SJSA1 (cell line): ENCODE measurements around the gene CDK19. TPM values are rescaled to one million over a fixed set of nuclear protein-coding genes. Genes with fewer than 3 reads are reported as not detected.
"Not testable (repeated sequence)": the region's sequence is repeated elsewhere in the genome, so short reads cannot be mapped to it uniquely, and the experiment has no call there.

Experiments used
- DNase-seq, 2 experiments: peaks; one replicate each; pipeline ENCODE4 v3.0.0-alpha.2; 2015 to 2020; ENCODE audit warnings: low spot score in 2 of 2, low read depth in 1 of 2
- H3K27ac ChIP-seq: fragments of 250-450 bp; sonication (Bioruptor Pico); 2 replicates; pipeline ENCODE4 v1.5.1; 2020; ENCODE audit warnings: mild to moderate bottlenecking, moderate library complexity
- H3K27me3 ChIP-seq: fragments of 250-450 bp; sonication (Bioruptor Pico); replicated peaks from 2 replicates; pipeline ENCODE4 v1.5.1; 2020; ENCODE audit warnings: mild to moderate bottlenecking, moderate library complexity
- H3K36me3 ChIP-seq: fragments of 250-450 bp; sonication (Bioruptor Pico); 2 replicates; pipeline ENCODE4 v1.5.1; 2020; ENCODE audit warnings: mild to moderate bottlenecking
- H3K4me1 ChIP-seq: fragments of 250-450 bp; sonication (Bioruptor Pico); replicated peaks from 2 replicates; pipeline ENCODE4 v1.6.1; 2021; ENCODE audit warnings: mild to moderate bottlenecking
- H3K4me3 ChIP-seq: fragments of 250-450 bp; sonication (Bioruptor Pico); 2 replicates; pipeline ENCODE4 v1.5.1; 2020; ENCODE audit warnings: mild to moderate bottlenecking
- H3K9me3 ChIP-seq: fragments of 250-450 bp; sonication (Bioruptor Pico); replicated peaks from 2 replicates; pipeline ENCODE4 v1.5.1; 2020; ENCODE audit warnings: mild to moderate bottlenecking
- total RNA-seq: library from RNA; depleted of rRNA; stranded (reverse); fragments of >200 nt; shearing (Covaris generic); gene quantifications from 2 replicates; pipeline ENCODE4 v1.2.3, GENCODE V29; 2014

CDK19 gene
- total RNA-seq, 1 experiment from 2014 or later, result 13.7 TPM

- H3K27ac ChIP-seq, result no peak overlapping the region
- H3K27me3 ChIP-seq, result no peaks in the 10 kb centered on the region
- H3K4me3 ChIP-seq, result no peak overlapping the region
- H3K36me3 ChIP-seq, result peaks cover 8% of the 10 kb centered on the region
- DNase-seq, result no peak
- no peaks in the 10 kb centered on the region; the same call in 1 of the 2 replicates for H3K4me1 ChIP-seq
- no peaks in the 10 kb centered on the region for H3K9me3 ChIP-seq
These were observed 195.9 kb downstream of the CDK19 start for GRCh38 chr6:110619275-110619908.

- peaks cover 10% of the 10 kb centered on the region for H3K36me3 ChIP-seq
- no peaks in the 10 kb centered on the region for H3K27me3 ChIP-seq
- no peak overlapping the region for H3K4me3 ChIP-seq
- no peak overlapping the region for H3K27ac ChIP-seq
- DNase-seq, result no peak
- H3K4me1 ChIP-seq, result no peaks in the 10 kb centered on the region; the same call in 1 of the 2 replicates
- H3K9me3 ChIP-seq, result no peaks in the 10 kb centered on the region
These were observed 196.5 kb downstream of the CDK19 start for GRCh38 chr6:110618591-110619267.

DNA sequence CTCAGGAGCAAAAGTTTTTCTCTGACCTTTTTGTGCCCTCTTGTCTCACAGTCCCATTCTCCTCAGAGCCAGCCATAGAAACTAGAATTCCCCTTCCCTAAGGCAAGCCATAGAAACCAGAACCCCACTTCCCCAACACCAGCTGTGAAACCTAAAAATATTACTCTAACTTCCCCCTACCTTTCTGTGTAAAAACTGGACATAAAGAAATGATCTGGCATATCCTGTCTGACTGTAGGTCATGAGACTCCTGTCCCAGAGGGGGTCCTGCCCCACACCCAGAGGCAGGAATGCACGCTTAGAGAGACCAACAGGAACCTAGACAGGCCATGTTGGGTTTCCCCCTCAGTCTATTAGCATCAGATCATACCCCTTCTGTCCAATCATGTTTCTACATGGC lies 198.2 kb downstream of the CDK19 start:
- no peaks in the 10 kb centered on the region for H3K27me3 ChIP-seq
- no peak for DNase-seq
- no peak overlapping the region for H3K27ac ChIP-seq
- H3K4me1 ChIP-seq, result peaks cover 5% of the 10 kb centered on the region
- peaks cover 6% of the 10 kb centered on the region; the same call in 1 of the 2 replicates for H3K36me3 ChIP-seq
- no peaks in the 10 kb centered on the region for H3K9me3 ChIP-seq
- H3K4me3 ChIP-seq, result no peak overlapping the region

DNA sequence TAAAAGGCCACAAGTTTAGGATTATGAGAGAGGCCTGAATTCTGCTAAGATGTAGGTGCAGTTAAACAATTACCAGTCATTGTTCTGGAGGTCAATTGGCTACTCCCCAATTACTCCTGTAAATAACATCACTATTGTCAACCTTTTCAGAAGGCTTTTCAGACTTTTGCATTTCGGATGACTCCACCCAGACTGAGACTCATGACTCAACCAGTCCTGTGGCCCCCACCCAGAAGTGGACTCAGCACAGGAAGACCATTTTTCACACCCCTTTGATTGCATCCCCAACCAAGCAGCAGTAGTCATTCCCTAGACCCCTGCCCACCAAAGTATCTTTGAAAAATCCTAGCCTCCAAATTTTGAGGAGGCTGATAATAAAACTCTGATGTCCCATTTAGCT lies 199.5 kb downstream of the CDK19 start:
- H3K27me3 ChIP-seq, result no peaks in the 10 kb centered on the region
- H3K36me3 ChIP-seq, result peaks cover 6% of the 10 kb centered on the region; the same call in 1 of the 2 replicates
- H3K9me3 ChIP-seq, result no peaks in the 10 kb centered on the region; the same call in 1 of the 2 replicates
- no peak overlapping the region for H3K27ac ChIP-seq
- DNase-seq, result no peak
- no peak overlapping the region for H3K4me3 ChIP-seq
- H3K4me1 ChIP-seq, result peaks cover 7% of the 10 kb centered on the region

GRCh38 chr6:110614586-110614985 lies 200.7 kb downstream of the CDK19 start:
- Histone ChIP-seq H3K4me3 (no peak overlapping the region), H3K4me1 (peaks cover 7% of the 10 kb centered on the region), H3K36me3 (peaks cover 6% of the 10 kb centered on the region; the same call in 1 of the 2 replicates), H3K9me3 (no peaks in the 10 kb centered on the region; the same call in 1 of the 2 replicates), H3K27me3 (no peaks in the 10 kb centered on the region), H3K27ac (no peak overlapping the region)
- no peak for DNase-seq

- H3K4me3 ChIP-seq, result no peak overlapping the region
- H3K27ac ChIP-seq, result no peak overlapping the region
- H3K27me3 ChIP-seq, result no peaks in the 10 kb centered on the region
- peaks cover 6% of the 10 kb centered on the region; the same call in 1 of the 2 replicates for H3K36me3 ChIP-seq
- peaks cover 7% of the 10 kb centered on the region for H3K4me1 ChIP-seq
- H3K9me3 ChIP-seq, result no peaks in the 10 kb centered on the region; the same call in 1 of the 2 replicates
- DNase-seq, result no peak
These were observed 201.2 kb downstream of the CDK19 start for GRCh38 chr6:110614106-110614505.

DNA sequence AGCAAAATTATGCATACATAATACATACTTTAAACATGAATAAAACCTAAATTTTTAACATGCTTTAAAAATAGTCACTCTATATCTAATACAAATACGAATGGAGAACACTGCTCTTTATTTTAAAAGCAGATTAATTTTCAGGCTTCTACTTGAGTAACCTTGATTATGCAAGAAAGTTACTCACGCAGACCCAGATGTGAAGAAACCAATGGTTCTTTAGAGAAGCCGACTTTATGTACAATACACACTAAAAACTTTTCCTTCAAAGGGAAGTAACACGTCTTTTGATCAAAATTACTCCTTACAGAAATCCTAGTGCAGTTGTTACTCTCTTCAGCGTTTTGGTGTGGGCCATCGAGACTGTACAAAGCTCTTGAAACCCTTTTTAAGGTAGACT lies 201.9 kb downstream of the CDK19 start:
- no peaks in the 10 kb centered on the region for H3K27me3 ChIP-seq
- H3K36me3 ChIP-seq, result peaks cover 6% of the 10 kb centered on the region; the same call in 1 of the 2 replicates
- DNase-seq, result no peak
- peaks cover 7% of the 10 kb centered on the region for H3K4me1 ChIP-seq
- H3K9me3 ChIP-seq, result no peaks in the 10 kb centered on the region; the same call in 1 of the 2 replicates
- no peak overlapping the region for H3K4me3 ChIP-seq
- no peak overlapping the region for H3K27ac ChIP-seq

- peaks cover 7% of the 10 kb centered on the region for H3K4me1 ChIP-seq
- DNase-seq, result no peak
- peaks cover 6% of the 10 kb centered on the region; the same call in 1 of the 2 replicates for H3K36me3 ChIP-seq
- no peak overlapping the region for H3K27ac ChIP-seq
- H3K4me3 ChIP-seq, result no peak overlapping the region
- no peaks in the 10 kb centered on the region for H3K27me3 ChIP-seq
- no peaks in the 10 kb centered on the region; the same call in 1 of the 2 replicates for H3K9me3 ChIP-seq
These were observed 203.0 kb downstream of the CDK19 start for GRCh38 chr6:110612298-110612697.

- H3K4me3 ChIP-seq, result no peak overlapping the region
- H3K27ac ChIP-seq, result no peak overlapping the region
- no peak for DNase-seq
- H3K27me3 ChIP-seq, result no peaks in the 10 kb centered on the region
- H3K36me3 ChIP-seq, result peaks cover 3% of the 10 kb centered on the region; the same call in 1 of the 2 replicates
- H3K4me1 ChIP-seq, result peaks cover 7% of the 10 kb centered on the region
- no peaks in the 10 kb centered on the region; the same call in 1 of the 2 replicates for H3K9me3 ChIP-seq
These were observed 206.2 kb downstream of the CDK19 start for GRCh38 chr6:110609101-110609500.

DNA sequence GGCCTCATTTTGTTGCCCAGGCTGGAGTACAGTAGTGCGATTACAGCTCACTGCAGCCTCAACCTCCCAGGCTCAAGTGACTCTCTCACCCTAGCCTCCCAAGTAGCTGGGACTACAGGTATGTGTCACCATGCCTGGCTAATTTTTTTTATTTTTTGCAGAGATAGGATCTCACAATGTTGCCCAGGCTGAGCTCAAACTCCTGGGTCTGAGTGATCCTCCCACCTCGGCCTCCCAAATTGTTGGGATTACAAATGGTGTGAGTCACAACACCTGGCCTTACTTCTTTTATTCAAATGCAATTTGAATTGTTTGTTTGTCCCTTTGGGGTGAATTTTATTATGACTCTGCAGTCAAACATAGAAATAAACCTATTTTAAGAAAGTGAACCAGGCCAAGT lies 207.1 kb downstream of the CDK19 start:
- H3K27me3 ChIP-seq, result no peaks in the 10 kb centered on the region
- peaks cover 7% of the 10 kb centered on the region for H3K4me1 ChIP-seq
- no peak for DNase-seq
- H3K27ac ChIP-seq, result no peak overlapping the region
- H3K36me3 ChIP-seq, result no peaks in the 10 kb centered on the region
- H3K4me3 ChIP-seq, result no peak overlapping the region
- no peaks in the 10 kb centered on the region; the same call in 1 of the 2 replicates for H3K9me3 ChIP-seq

- no peaks in the 10 kb centered on the region for H3K36me3 ChIP-seq
- H3K9me3 ChIP-seq, result no peaks in the 10 kb centered on the region; the same call in 1 of the 2 replicates
- no peak overlapping the region for H3K4me3 ChIP-seq
- no peaks in the 10 kb centered on the region for H3K27me3 ChIP-seq
- DNase-seq, result no peak
- H3K27ac ChIP-seq, result no peak overlapping the region
- no peaks in the 10 kb centered on the region for H3K4me1 ChIP-seq
These were observed 209.1 kb downstream of the CDK19 start for GRCh38 chr6:110606151-110606550.

DNA sequence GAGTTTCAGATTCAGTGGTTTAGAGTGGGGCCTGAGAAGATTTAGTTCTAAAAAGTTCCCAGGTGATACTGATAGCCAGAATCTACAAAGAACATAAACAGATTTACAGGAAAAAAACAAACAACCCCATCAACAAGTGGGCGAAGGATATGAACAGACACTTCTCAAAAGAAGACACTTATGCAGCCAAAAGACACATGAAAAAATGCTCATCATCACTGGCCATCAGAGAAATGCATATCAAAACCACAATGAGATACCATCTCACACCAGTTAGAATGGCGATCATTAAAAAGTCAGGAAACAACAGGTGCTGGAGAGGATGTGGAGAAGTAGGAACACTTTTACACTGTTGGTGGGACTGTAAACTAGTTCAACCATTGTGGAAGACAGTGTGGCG lies 214.6 kb downstream of the CDK19 start:
- H3K4me3 ChIP-seq, H3K4me1 ChIP-seq, DNase-seq, H3K9me3 ChIP-seq, H3K27ac ChIP-seq, H3K27me3 ChIP-seq, H3K36me3 ChIP-seq: not testable (repeated sequence)

DNA sequence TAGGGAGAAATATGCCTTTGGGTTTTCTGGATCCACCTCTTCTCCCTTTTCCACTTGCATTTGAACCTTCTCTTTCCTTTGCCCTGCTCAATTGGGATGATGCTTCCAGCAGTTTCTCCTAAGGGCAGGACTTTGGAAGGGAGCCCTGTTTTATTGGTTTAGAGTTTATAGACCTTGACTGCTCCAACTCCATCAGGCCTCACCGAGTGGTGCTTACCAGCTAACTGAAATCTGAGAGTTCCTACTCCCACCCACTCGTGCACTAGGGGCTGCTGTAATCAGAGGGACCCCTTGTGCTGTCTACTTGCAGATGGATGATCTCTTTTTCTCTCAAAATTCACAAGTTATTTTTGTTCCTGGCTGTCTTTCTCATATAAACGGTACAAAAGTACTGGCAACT lies 217.5 kb downstream of the CDK19 start:
- no peak for DNase-seq
- H3K27ac ChIP-seq, result no peak overlapping the region
- no peaks in the 10 kb centered on the region for H3K4me1 ChIP-seq
- no peaks in the 10 kb centered on the region for H3K27me3 ChIP-seq
- H3K4me3 ChIP-seq, result no peak overlapping the region
- H3K36me3 ChIP-seq, result no peaks in the 10 kb centered on the region
- no peaks in the 10 kb centered on the region for H3K9me3 ChIP-seq

- Histone ChIP-seq H3K9me3 (no peaks in the 10 kb centered on the region), H3K27ac (no peak overlapping the region), H3K4me3 (no peak overlapping the region), H3K36me3 (no peaks in the 10 kb centered on the region), H3K4me1 (peaks cover 6% of the 10 kb centered on the region), H3K27me3 (no peaks in the 10 kb centered on the region)
- no peak for DNase-seq
These were observed 218.9 kb downstream of the CDK19 start for GRCh38 chr6:110596354-110596753.
